HG03378 (cell line): ENCODE measurements around the gene PRDX6.
A peak's percentile ranks its signal among the peaks of the same experiment; 100 is the strongest.
"Not testable (repeated sequence)": the region's sequence is repeated elsewhere in the genome, so short reads cannot be mapped to it uniquely, and the experiment has no call there.

Experiments
- ATAC-seq: cut with Tn5 transposase; IDR thresholded peaks from one replicate; pipeline ENCODE4 v1.9.1; 2021; ENCODE audit warnings: mild to moderate bottlenecking, moderate library complexity; ENCODE audit not compliant: unreplicated experiment

PRDX6 gene, protein sequence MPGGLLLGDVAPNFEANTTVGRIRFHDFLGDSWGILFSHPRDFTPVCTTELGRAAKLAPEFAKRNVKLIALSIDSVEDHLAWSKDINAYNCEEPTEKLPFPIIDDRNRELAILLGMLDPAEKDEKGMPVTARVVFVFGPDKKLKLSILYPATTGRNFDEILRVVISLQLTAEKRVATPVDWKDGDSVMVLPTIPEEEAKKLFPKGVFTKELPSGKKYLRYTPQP

DNA sequence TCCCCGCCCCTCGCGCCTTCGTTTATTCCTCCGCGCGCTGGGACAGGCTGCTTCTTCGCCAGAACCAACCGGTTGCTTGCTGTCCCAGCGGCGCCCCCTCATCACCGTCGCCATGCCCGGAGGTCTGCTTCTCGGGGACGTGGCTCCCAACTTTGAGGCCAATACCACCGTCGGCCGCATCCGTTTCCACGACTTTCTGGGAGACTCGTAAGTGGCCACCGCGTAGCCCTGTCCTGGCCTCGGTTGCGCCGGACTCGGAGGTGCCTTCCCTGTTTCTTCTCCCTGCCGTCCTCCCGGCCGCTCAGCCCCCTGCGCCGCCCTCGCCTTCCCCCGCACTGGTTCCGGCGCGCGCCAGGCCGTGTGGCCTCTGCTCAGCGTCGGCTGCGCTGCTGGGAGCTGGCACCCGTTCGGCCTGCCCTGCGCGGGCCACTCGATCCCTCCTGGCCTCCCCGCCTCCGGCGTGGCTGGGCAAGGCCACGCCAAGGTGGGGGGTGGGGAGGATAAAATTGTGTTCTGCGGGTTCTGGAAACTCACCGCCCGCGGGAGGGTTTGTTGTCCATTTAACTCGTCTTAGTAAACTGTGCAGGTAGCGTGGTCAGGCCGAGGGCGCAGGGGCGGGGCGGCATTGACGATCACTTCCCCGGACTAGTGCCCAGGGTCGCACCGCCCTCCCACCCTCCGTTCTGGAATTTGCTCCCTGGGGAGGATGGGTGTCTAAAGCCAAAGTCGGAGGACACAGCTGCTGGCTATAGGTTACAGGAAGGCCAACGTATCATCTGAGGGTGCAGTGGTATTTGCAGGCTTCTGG, at the start of gene PRDX6:
Gene PRDX6, plus strand, starts transcription at position 50 of the 808 bp plus-strand sequence. Its CDS starts 63 bp downstream, at position 113.
- ATAC-seq, result peak; percentile 40

DNA sequence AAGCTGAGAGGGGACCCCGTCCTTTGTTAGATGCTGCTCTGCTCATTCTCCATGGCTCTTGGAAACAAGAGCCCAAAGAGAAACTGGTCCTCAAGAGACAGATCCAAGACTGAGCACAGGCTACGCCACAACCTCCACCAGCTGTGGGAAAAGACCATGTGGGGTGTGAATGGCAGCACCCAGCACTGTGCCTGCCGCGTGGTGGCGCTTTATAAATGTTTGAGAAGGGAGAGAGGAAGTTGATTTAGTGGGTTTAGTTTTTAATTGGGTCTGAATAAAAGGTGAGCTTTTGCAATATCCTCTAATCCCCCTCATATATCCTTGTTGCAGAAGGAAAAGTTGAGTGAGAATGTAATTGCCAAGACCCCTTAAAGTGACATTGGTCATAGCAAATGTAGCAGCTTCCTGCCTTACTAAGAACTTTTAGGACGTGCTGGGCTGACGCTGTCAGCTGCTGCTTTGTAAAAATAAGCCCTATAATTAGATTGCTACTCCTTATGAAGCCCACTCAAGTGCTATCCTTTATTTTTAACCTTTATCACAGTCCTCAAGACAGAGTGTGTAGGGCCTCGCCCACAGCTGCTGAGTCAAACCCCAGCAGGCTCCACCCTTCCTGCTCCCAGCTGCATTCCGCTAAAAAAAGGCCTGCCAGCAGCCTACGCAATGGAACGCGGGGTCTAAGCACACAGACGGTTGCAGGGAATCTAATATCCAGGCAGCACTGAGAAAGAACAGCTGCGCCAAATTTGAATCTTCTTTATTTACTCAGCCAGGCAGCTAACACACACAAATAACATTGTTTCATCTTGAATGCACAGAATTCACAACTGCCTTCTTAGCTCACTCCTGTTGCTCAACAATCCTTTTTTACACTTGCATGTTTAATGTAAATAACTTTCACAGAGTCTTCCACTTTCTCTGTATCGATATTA, 47.4 kb upstream of the PRDX6 start:
- ATAC-seq, result peak; percentile 53

GRCh38 chr1:173430677-173431303, 46.3 kb upstream of the PRDX6 start:
- ATAC-seq, result no peak

DNA sequence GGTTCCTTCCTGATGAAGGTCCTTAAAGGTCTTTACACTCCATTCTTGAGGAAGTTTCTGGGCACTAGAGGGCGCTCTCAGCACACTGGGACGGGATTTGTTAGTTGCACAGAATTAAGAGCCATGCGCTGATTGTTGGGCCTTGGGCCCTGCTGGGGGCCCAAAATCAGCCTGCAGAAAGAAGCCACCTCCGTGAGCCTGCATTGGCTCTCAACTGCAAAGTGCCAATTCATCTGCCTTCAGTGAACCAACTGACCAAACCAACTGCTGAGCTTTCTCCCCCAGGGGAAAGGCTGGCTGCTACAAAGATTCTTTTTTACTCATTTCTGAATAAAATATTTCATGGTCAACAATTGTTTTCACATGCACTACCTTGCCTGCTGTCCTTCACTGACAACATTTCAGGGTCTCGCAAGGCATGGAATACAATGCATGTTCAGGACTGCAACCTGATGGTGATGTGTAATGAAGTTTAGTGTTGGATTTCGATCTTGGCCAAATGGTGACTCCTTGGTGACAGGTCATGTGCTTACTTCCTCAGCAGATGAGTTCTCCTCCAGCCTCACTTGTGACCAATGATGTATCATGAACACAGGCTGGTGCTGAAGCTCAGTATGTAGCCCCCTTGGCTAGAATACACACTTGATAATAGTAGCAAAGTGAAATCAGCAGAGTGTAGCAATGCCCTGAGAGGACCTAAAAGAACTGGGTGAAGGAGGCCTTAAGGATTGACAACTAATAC, 45.7 kb upstream of the PRDX6 start:
- peak; percentile 70 for ATAC-seq

GRCh38 chr1:173432331-173432730, 44.8 kb upstream of the PRDX6 start:
- ATAC-seq, result no peak

- no peak for ATAC-seq
Measured at GRCh38 chr1:173433751-173434326, 43.3 kb upstream of the PRDX6 start.

- no peak for ATAC-seq
Measured at GRCh38 chr1:173436841-173437428, 40.2 kb upstream of the PRDX6 start.

- ATAC-seq, result no peak
Measured at GRCh38 chr1:173438675-173439074, 38.5 kb upstream of the PRDX6 start.

GRCh38 chr1:173440430-173440829, 36.7 kb upstream of the PRDX6 start:
- ATAC-seq, result no peak

DNA sequence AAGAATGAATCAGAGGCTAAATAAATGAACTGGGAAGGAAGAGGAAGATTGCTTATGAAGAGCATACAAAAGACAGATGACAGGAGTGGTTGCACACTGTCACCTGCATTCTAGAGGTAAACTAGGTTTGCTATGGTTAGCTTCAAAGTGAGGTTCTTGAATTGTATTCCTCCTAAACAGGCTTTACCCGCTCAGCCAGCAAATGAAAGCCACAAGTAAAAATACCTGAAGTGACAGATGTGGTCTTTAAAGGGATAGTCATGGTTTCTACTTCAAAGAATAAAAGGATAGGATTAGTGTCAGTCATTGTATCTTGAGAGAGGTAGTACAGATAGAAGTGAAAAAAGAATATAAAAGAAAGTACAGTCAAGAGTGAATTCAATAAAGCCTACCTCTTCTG, 32.4 kb upstream of the PRDX6 start:
- ATAC-seq, result no peak

GRCh38 chr1:173445164-173445563, 32.0 kb upstream of the PRDX6 start:
- ATAC-seq, result no peak

GRCh38 chr1:173445656-173446055, 31.5 kb upstream of the PRDX6 start:
- no peak for ATAC-seq

DNA sequence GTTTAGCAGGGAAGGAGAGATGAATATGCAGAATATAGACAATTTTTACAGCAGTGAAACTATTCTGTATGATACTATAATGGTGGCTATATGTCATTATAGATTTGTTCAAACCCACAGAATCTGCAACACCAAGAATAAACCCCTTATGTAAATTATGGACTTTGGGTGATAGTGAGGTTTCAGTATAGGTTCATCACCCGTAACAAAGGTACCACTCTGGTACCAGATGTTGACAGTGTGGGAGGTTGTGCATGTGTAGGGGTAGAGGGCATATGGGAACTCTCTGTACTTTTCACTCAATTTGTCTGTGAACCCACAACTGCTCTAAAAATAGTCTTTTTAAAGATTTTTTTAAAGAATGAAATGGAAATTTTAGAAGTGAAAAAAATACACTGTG, 29.9 kb upstream of the PRDX6 start:
- no peak for ATAC-seq

DNA sequence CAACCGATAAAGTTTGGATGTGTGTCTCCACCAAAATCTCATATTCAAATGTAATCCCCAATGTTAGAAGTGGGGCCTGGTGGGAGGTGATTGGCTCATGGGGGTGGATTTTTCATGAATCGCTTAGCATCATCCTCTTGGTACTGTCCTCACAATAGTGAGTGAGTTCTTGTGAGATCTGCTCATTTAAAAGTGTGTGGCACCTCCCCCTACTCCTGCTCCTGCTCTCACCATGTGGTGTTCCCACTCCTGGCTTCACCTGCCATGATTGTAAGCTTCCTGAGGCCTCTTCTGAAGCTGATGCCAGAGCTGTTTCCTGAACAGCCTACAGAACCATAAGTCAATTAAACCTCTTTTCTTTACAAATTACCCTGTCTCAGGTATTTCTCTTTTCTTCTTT, 28.2 kb upstream of the PRDX6 start:
- no peak for ATAC-seq

DNA sequence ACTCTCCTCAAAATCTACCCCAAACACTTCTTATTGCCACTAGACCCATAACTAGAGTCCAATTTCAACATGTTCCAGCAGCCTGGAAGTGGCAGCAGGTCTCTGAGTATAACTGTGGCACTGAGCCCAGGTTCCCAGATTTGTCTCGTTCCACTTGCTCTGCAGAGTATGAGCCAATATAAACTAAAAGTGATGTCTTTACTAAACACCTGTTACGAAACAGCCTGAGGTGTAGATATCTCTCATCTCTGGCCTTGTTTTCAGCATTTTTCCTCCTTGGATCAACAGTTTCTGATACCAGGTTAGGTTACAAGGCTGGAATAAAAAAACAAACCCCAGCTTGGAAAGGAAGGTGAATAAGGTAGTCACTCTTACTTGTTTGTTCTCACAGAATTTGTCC, 25.2 kb upstream of the PRDX6 start:
- ATAC-seq, result no peak

DNA sequence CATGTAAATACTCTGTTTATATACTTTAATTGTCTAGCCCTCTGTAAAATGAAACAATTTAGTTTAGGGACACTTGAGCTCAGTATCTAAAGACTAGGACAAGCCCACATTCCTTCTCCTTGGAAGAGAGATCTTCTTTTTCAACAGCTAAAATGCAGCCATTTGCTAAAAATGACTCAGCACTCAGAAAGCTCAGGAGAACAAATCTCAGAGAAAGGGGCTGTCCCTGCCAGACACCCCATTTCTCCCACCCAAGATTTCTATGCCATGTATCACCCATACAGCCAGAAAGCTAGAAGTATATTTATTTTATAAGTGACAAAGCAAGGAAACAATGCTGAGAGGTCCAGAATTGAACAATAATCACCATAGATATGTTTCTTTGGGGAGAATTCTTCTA, 23.2 kb upstream of the PRDX6 start:
- ATAC-seq, result no peak

- no peak for ATAC-seq
Measured at GRCh38 chr1:173454966-173455524, 22.1 kb upstream of the PRDX6 start.

- no peak for ATAC-seq
Measured at GRCh38 chr1:173459885-173460284, 17.2 kb upstream of the PRDX6 start.

- not testable (repeated sequence) for ATAC-seq
Measured at GRCh38 chr1:173462666-173463065, 14.5 kb upstream of the PRDX6 start.
